Keratinocyte (primary cell): Measurements from ENCODE around the gene KREMEN2.

Source experiments
- CTCF ChIP-seq, 3 experiments: IDR thresholded peaks in 1 of 3; conservative IDR thresholded peaks in 1 of 3; optimal IDR thresholded peaks in 1 of 3; 2 replicates in 2 of 3; 3 replicates in 1 of 3; pipeline versions ENCODE3 to v1.5.1; 2011; ENCODE audit warnings: low read length in 3 of 3, mild to moderate bottlenecking in 3 of 3, moderate library complexity in 2 of 3, control low read depth in 1 of 3, inconsistent platforms in 1 of 3; ENCODE audit not compliant: insufficient read depth in 2 of 3; ENCODE audit errors: extremely low read depth in 1 of 3
- EZH2 ChIP-seq: IDR thresholded peaks from one replicate; pipeline ENCODE4 v1.6.1; 2012; ENCODE audit warnings: inconsistent platforms, mild to moderate bottlenecking, low read length, moderate library complexity

- TF ChIP-seq CTCF (optimal IDR thresholded peaks at IDR 0.05 in 1 of 3, IDR thresholded peaks at IDR 0.05 in 1 of 3, conservative IDR thresholded peaks at IDR 0.05 in 1 of 3; ENCODE audit: extremely low read depth in 1 of 3, insufficient read depth in 2 of 3, low read length in 3 of 3) (no peak), EZH2 (no peak)
Observed at GRCh38 chr16:2934450-2934849, 29.6 kb upstream of the KREMEN2 start.
